Measurements from ENCODE around the gene NTF3.
"Not testable (repeated sequence)": the region's sequence is repeated elsewhere in the genome, so short reads cannot be mapped to it uniquely, and the experiment has no call there.

The NTF3 gene

DNA sequence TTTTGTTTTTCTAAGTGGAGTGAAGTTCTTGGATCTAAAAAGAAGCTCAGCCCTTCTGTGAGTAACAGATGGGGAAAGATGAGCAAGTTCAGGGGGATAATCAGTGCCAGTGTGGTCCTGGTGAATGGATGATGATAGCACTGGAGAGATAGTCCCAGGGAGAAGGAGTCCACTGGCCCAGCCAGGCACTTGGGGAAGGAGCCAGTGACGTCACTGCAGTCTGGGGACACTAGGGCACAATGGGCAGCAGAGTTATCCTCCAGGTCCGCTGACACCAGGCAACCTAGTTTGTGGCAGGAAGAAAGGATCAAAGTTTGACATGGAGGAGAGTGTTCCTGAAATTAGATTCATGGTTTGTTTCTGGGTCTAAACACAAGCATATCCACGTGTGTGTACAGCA, 101.5 kb downstream of the NTF3 start:
- H3K4me3 ChIP-seq (ENCODE audit: low read length), result no peak overlapping the region
- no peak for DNase-seq (ENCODE audit: low read depth)
- TF ChIP-seq, protein P1, sequence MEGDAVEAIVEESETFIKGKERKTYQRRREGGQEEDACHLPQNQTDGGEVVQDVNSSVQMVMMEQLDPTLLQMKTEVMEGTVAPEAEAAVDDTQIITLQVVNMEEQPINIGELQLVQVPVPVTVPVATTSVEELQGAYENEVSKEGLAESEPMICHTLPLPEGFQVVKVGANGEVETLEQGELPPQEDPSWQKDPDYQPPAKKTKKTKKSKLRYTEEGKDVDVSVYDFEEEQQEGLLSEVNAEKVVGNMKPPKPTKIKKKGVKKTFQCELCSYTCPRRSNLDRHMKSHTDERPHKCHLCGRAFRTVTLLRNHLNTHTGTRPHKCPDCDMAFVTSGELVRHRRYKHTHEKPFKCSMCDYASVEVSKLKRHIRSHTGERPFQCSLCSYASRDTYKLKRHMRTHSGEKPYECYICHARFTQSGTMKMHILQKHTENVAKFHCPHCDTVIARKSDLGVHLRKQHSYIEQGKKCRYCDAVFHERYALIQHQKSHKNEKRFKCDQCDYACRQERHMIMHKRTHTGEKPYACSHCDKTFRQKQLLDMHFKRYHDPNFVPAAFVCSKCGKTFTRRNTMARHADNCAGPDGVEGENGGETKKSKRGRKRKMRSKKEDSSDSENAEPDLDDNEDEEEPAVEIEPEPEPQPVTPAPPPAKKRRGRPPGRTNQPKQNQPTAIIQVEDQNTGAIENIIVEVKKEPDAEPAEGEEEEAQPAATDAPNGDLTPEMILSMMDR (conservative IDR thresholded peaks at IDR 0.05; ENCODE audit: low read length), result no peak

DNA sequence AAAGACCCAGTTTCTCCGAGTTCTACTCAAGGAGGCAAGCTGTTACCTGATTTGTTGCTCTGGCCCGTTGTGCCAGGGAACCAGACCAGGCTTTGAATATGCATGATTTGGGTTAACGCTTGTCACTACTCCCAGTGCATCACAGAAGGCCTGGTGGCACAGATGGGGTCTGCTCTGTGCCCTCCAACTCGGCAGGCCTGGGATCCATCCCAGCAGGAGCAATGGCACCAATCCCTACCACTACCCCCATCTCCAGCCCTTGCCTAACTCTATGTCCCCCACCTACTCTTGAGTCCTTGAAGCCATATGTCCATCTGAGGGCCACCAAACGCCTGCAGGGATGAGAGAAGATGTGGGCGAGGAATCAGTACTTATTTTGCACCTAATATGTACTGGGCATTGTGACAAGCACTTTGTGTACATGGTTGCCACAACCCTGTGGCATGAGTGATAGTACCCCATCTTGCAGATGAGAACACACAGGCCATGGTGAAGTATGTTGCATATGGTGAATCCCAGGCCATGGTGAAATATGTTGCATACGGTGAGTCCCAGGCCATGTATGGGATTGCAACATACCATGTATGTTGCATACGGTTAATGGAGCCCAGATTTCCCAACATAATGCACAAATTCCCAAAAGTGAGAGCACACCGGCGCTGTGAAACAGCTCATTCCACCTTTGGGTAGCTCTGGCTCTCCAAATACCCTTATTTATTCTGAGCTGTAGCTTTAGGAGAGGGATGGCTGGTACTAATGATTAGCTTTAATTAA, 102.7 kb downstream of the NTF3 start:
- TF ChIP-seq, protein P1 (conservative IDR thresholded peaks at IDR 0.05; ENCODE audit: low read length), result no peak

DNA sequence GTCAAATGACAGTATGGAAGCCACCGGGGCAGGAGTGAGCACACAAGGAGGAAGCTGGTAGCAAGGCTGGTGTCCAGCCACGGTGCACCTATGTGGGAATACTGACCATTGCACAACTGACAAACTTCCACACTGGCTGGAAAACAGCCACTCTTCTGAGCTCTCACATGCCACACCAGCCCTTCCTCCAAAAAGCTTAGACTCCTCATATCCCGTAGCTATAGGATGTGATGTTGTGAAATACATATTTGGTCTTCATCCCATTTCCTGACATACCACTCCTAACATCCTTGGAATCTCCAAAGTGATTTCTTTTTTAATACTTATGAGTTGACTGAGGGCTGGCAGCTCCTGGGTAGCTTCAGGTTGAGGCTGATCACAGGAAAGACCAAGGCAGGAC, 103.6 kb downstream of the NTF3 start:
- no peak overlapping the region for H3K4me3 ChIP-seq (ENCODE audit: low read length)
- peak; percentile 78 for DNase-seq (ENCODE audit: low read depth)
- TF ChIP-seq, protein P1 (conservative IDR thresholded peaks at IDR 0.05; ENCODE audit: low read length), result no peak

More for the DNA sequence above, 102.7 kb downstream of the NTF3 start:
- H3K4me3 ChIP-seq (ENCODE audit: low read length), result no peak overlapping the region
- no peak for DNase-seq (ENCODE audit: low read depth)

DNA sequence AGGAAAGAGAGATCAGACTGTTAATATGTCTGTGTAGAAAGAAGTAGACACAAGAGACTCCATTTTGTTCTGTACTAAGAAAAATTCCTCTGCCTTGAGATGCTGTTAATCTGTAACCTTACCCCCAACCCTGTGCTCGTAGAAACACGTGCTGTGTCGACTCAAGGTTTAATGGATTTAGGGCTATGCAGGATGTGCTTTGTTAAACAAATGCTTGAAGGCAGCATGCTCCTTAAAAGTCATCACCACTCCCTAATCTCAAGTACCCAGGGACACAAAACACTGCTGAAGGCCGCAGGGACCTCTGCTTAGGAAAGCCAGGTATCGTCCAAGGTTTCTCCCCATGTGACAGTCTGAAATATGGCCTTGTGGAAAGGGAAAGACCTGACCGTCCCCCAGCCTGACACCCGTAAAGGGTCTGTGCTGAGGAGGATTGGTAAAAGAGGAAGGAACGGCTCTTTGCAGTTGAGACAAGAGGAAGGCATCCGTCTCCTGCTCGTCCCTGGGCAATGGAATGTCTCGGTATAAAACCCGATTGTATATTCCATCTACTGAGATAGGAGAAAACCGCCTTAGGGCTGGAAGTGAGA, 105.2 kb downstream of the NTF3 start:
- not testable (repeated sequence) for H3K4me3 ChIP-seq (ENCODE audit: low read length); DNase-seq (ENCODE audit: low read depth)

DNA sequence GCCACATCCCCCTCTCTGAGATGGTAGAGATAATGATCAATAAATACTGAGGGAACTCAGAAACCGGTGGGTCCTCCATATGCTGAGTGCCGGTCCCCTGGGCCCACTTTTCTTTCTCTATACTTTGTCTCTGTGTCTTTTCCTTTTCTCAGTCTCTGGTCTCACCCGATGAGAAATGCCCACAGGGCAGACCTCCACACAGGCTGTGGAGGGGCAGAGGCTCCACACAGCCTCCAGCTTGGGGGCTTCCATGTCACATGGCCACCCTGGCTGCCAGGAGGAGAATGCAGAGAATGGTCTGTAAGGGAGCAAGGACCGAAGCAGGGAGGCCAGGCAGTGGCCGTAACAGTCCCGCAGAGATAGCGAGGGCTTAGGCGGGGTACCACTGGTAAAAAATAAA, 105.9 kb downstream of the NTF3 start:
- TF ChIP-seq, protein P1 (conservative IDR thresholded peaks at IDR 0.05; ENCODE audit: low read length), result no peak
- DNase-seq (ENCODE audit: low read depth), result no peak
- H3K4me3 ChIP-seq (ENCODE audit: low read length), result no peak overlapping the region

Data from AG10803 (cell line).